ENCODE data around the gene SEC24A. TPM values are rescaled to one million over a fixed set of nuclear protein-coding genes. Genes with fewer than 3 reads are reported as not detected.

The SEC24A gene
- total and polyA plus RNA-seq, 2 experiments from 2014 or later = 19.7 to 41.7 TPM

- WGBS, 2 experiments (ENCODE audit: low coverage in 1 of 2, low lambda C conversion rate in 2 of 2, missing lambda C conversion rate in 2 of 2) = 42 to 53% methylated on average over 1 of the region's 1 CpG
- in situ Hi-C loops (cut with MboI) = no loop called here
- no peaks in the 10 kb centered on the region for H3K79me2 ChIP-seq (ENCODE audit: insufficient read depth)
- no peaks in the 10 kb centered on the region for H3K27me3 ChIP-seq (replicated peaks; ENCODE audit: insufficient read depth)
- DNase-seq = no peak
- no peak overlapping the region for H2AFZ ChIP-seq
- no peak overlapping the region for H3K4me2 ChIP-seq (ENCODE audit: unreplicated experiment)
- no peaks in the 10 kb centered on the region for H3K9me3 ChIP-seq (ENCODE audit: low read depth)
- no peaks in the 10 kb centered on the region for H4K20me1 ChIP-seq (ENCODE audit: insufficient read depth)
- no peak overlapping the region for H3K27ac ChIP-seq
- no peaks in the 10 kb centered on the region for H3K9me2 ChIP-seq (ENCODE audit: insufficient read depth)
- no peak overlapping the region for H3K4me3 ChIP-seq
- H3F3A ChIP-seq (ENCODE audit: insufficient read depth) = peaks cover 36% of the 10 kb centered on the region
- peaks cover 52% of the 10 kb centered on the region for H3K36me3 ChIP-seq (ENCODE audit: low read depth)
- TF ChIP-seq EZH2 (IDR thresholded peaks at IDR 0.05; ENCODE audit: insufficient read depth, poor library complexity, severe bottlenecking) (no peak), EZH2phosphoT487 (IDR thresholded peaks at IDR 0.05; ENCODE audit: insufficient read depth, low read depth) (no peak)
- H3K9ac ChIP-seq = no peak overlapping the region
- H3K4me1 ChIP-seq (ENCODE audit: insufficient read depth) = peaks cover 9% of the 10 kb centered on the region; the same call in 1 of the 2 replicates
Measured at GRCh38 chr5:134604908-134605307, 43.7 kb upstream of the SEC24A start.

- no peak overlapping the region for H3K4me3 ChIP-seq
- peaks cover 26% of the 10 kb centered on the region for H3F3A ChIP-seq (ENCODE audit: insufficient read depth)
- H3K27me3 ChIP-seq (replicated peaks; ENCODE audit: insufficient read depth) = no peaks in the 10 kb centered on the region
- no peaks in the 10 kb centered on the region for H4K20me1 ChIP-seq (ENCODE audit: insufficient read depth)
- no peak overlapping the region for H3K27ac ChIP-seq
- no peaks in the 10 kb centered on the region for H3K9me3 ChIP-seq (ENCODE audit: low read depth)
- TF ChIP-seq EZH2phosphoT487 (IDR thresholded peaks at IDR 0.05; ENCODE audit: insufficient read depth, low read depth) = no peak
- no peak for TF ChIP-seq EZH2 (IDR thresholded peaks at IDR 0.05; ENCODE audit: insufficient read depth, poor library complexity, severe bottlenecking)
- H2AFZ ChIP-seq = no peak overlapping the region
- H3K4me2 ChIP-seq (ENCODE audit: unreplicated experiment) = no peak overlapping the region
- no peaks in the 10 kb centered on the region for H3K79me2 ChIP-seq (ENCODE audit: insufficient read depth)
- no peaks in the 10 kb centered on the region; the same call in 1 of the 2 replicates for H3K4me1 ChIP-seq (ENCODE audit: insufficient read depth)
- H3K36me3 ChIP-seq (ENCODE audit: low read depth) = peaks cover 56% of the 10 kb centered on the region
- WGBS, 2 experiments (ENCODE audit: low coverage in 1 of 2, low lambda C conversion rate in 2 of 2, missing lambda C conversion rate in 2 of 2) = 78 to 79% methylated on average over 5 of the region's 5 CpGs
- peak; percentile 25 for DNase-seq
- in situ Hi-C loops (cut with MboI) = no loop called here
- no peaks in the 10 kb centered on the region for H3K9me2 ChIP-seq (ENCODE audit: insufficient read depth)
- H3K9ac ChIP-seq = no peak overlapping the region
Measured at GRCh38 chr5:134606726-134607125, 41.9 kb upstream of the SEC24A start.

DNA sequence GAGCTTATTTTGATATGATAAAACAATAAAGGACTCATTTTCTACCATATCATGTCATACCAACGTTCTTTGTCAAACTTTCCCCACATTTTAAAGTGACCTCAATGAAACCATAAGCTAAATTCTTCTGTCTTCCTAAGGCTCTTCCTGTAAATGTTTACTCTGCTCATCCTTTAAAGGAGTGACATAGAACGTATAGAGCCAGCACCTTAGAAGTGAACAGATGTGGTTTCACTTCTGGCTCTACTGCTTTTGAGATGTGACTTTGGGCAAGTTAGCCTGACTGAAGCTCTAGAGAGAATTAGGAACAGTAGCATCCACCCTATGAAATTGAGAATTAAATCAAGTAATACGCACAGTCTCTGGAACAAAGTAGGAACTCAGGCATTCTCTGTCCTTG, 40.0 kb upstream of the SEC24A start:
- 67 to 81% methylated on average over 3 of the region's 3 CpGs for WGBS, 2 experiments (ENCODE audit: low coverage in 1 of 2, low lambda C conversion rate in 2 of 2, missing lambda C conversion rate in 2 of 2)
- peaks cover 68% of the 10 kb centered on the region for H3K36me3 ChIP-seq (ENCODE audit: low read depth)
- no peaks in the 10 kb centered on the region for H4K20me1 ChIP-seq (ENCODE audit: insufficient read depth)
- no peak for DNase-seq
- H3K27ac ChIP-seq = no peak overlapping the region
- no peak overlapping the region for H3K4me3 ChIP-seq
- no peak overlapping the region for H2AFZ ChIP-seq
- peaks cover 9% of the 10 kb centered on the region; the same call in 1 of the 2 replicates for H3F3A ChIP-seq (ENCODE audit: insufficient read depth)
- H3K4me2 ChIP-seq (ENCODE audit: unreplicated experiment) = no peak overlapping the region
- no peaks in the 10 kb centered on the region for H3K27me3 ChIP-seq (replicated peaks; ENCODE audit: insufficient read depth)
- TF ChIP-seq EZH2phosphoT487 (IDR thresholded peaks at IDR 0.05; ENCODE audit: insufficient read depth, low read depth) = no peak
- H3K9me3 ChIP-seq (ENCODE audit: low read depth) = no peaks in the 10 kb centered on the region
- H3K4me1 ChIP-seq (ENCODE audit: insufficient read depth) = no peaks in the 10 kb centered on the region; the same call in 1 of the 2 replicates
- H3K9me2 ChIP-seq (ENCODE audit: insufficient read depth) = no peaks in the 10 kb centered on the region
- no peak overlapping the region for H3K9ac ChIP-seq
- in situ Hi-C loops (cut with MboI) = no loop called here
- H3K79me2 ChIP-seq (ENCODE audit: insufficient read depth) = no peaks in the 10 kb centered on the region

GRCh38 chr5:134609232-134609851, 39.2 kb upstream of the SEC24A start:
- Histone ChIP-seq H3K27me3 (replicated peaks; ENCODE audit: insufficient read depth) (no peaks in the 10 kb centered on the region), H3K79me2 (ENCODE audit: insufficient read depth) (no peaks in the 10 kb centered on the region), H2AFZ (no peak overlapping the region), H3K4me2 (ENCODE audit: unreplicated experiment) (no peak overlapping the region), H3F3A (ENCODE audit: insufficient read depth) (peaks cover 3% of the 10 kb centered on the region; the same call in 1 of the 2 replicates), H3K27ac (no peak overlapping the region), H3K4me1 (ENCODE audit: insufficient read depth) (0 out of 2 replicates have a peak, but pooled peaks cover 3% of the 10 kb centered on the region), H3K9me2 (ENCODE audit: insufficient read depth) (no peaks in the 10 kb centered on the region), H3K36me3 (ENCODE audit: low read depth) (peaks cover 69% of the 10 kb centered on the region), H3K4me3 (no peak overlapping the region), H3K9ac (no peak overlapping the region), H4K20me1 (ENCODE audit: insufficient read depth) (no peaks in the 10 kb centered on the region), H3K9me3 (ENCODE audit: low read depth) (no peaks in the 10 kb centered on the region)
- in situ Hi-C loops (cut with MboI) = no loop called here
- TF ChIP-seq EZH2phosphoT487 (IDR thresholded peaks at IDR 0.05; ENCODE audit: insufficient read depth, low read depth) (no peak), EZH2 (IDR thresholded peaks at IDR 0.05; ENCODE audit: insufficient read depth, poor library complexity, severe bottlenecking) (no peak)
- 97 to 98% methylated on average over 3 of the region's 3 CpGs for WGBS, 2 experiments (ENCODE audit: low coverage in 1 of 2, low lambda C conversion rate in 2 of 2, missing lambda C conversion rate in 2 of 2)
- DNase-seq = no peak
